Measurements from ENCODE around the gene TRAPPC12. TPM values are rescaled to one million over a fixed set of nuclear protein-coding genes. Genes with fewer than 3 reads are reported as not detected.
A peak's percentile ranks its signal among the peaks of the same experiment; 100 is the strongest.

TRAPPC12 gene
- total RNA-seq, 3 donors from 2014 or later (not counting 1 experiment from before 2014, with no cell fraction given) = 65.1 to 92.6 (median 86.7) TPM

DNA sequence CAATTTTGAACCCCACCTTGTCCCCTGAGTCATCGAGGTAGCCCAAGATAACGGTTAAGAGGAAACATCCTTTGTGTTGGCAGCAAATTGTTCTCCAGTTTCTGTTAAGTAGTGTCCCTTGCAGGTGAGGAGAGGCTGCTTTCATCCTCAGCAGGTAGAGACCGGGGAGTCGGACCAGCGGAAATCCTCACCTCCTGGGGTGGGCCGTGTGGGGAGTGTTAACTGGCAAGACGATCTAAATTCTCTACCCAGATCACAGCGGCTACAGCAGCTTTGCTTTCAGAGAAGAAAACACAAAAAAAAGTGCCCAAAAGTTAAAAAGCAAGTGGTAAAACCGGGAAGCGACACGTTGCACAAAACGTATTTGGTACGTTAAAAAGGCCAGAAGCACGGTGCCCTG, 76.6 kb downstream of the TRAPPC12 start:
- Histone ChIP-seq H3K36me3 (ENCODE audit: control insufficient read depth, insufficient read depth, low read length) (peaks cover 23% of the 10 kb centered on the region), H3K9me3 (ENCODE audit: control insufficient read depth, insufficient read depth, low read length) (no peaks in the 10 kb centered on the region), H3K27me3 (ENCODE audit: control insufficient read depth, insufficient read depth, low read length) (no peaks in the 10 kb centered on the region), H3K27ac (ENCODE audit: low read length) (no peak overlapping the region), H3K4me3 (ENCODE audit: low read length) (no peak overlapping the region), H3K4me1 (ENCODE audit: control insufficient read depth, insufficient read depth, low read length) (no peaks in the 10 kb centered on the region)
- Mint-ChIP-seq H3K4me3 (no peak overlapping the region), H3K36me3 (no peaks in the 10 kb centered on the region), H3K9me3 (no peaks in the 10 kb centered on the region), H3K27me3 (ENCODE audit: low read depth in 2 of 2) (no peaks in the 10 kb centered on the region), H3K27ac (no peak overlapping the region), H3K4me1 (peaks cover 0 to 2% of the 10 kb centered on the region in 2 donors)
- TF ChIP-seq, protein P1, sequence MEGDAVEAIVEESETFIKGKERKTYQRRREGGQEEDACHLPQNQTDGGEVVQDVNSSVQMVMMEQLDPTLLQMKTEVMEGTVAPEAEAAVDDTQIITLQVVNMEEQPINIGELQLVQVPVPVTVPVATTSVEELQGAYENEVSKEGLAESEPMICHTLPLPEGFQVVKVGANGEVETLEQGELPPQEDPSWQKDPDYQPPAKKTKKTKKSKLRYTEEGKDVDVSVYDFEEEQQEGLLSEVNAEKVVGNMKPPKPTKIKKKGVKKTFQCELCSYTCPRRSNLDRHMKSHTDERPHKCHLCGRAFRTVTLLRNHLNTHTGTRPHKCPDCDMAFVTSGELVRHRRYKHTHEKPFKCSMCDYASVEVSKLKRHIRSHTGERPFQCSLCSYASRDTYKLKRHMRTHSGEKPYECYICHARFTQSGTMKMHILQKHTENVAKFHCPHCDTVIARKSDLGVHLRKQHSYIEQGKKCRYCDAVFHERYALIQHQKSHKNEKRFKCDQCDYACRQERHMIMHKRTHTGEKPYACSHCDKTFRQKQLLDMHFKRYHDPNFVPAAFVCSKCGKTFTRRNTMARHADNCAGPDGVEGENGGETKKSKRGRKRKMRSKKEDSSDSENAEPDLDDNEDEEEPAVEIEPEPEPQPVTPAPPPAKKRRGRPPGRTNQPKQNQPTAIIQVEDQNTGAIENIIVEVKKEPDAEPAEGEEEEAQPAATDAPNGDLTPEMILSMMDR (IDR thresholded peaks at IDR 0.05) = no peak
- WGBS (ENCODE audit: insufficient coverage) = 93% methylated on average over 14 of the region's 14 CpGs
- intact Hi-C loops (cut with micrococcal nuclease) = no loop called here
- DNase-seq (no peak), ATAC-seq (no peak)

- DNase-seq (no peak), ATAC-seq (no peak)
- WGBS (ENCODE audit: insufficient coverage) = 94% methylated on average over 30 of the region's 30 CpGs
- H3K9me3 Mint-ChIP-seq = no peaks in the 10 kb centered on the region
- H3K27me3 ChIP-seq (ENCODE audit: control insufficient read depth, insufficient read depth, low read length) = no peaks in the 10 kb centered on the region
- TF ChIP-seq, protein P1 (IDR thresholded peaks at IDR 0.05) = no peak
- H3K4me3 ChIP-seq (ENCODE audit: low read length) = no peak overlapping the region
- peaks cover 20% of the 10 kb centered on the region for H3K36me3 ChIP-seq (ENCODE audit: control insufficient read depth, insufficient read depth, low read length)
- H3K36me3 Mint-ChIP-seq = no peaks in the 10 kb centered on the region
- no peak overlapping the region for H3K27ac Mint-ChIP-seq
- no peaks in the 10 kb centered on the region for H3K9me3 ChIP-seq (ENCODE audit: control insufficient read depth, insufficient read depth, low read length)
- intact Hi-C loops (cut with micrococcal nuclease) = no loop called here
- no peak overlapping the region for H3K27ac ChIP-seq (ENCODE audit: low read length)
- H3K4me3 Mint-ChIP-seq = no peak overlapping the region
- no peaks in the 10 kb centered on the region for H3K27me3 Mint-ChIP-seq (ENCODE audit: low read depth in 2 of 2)
- peaks cover 1 to 6% of the 10 kb centered on the region in 2 donors for H3K4me1 Mint-ChIP-seq
- peaks cover 4% of the 10 kb centered on the region for H3K4me1 ChIP-seq (ENCODE audit: control insufficient read depth, insufficient read depth, low read length)
Measured at GRCh38 chr2:3457524-3458395, 78.3 kb downstream of the TRAPPC12 start.

GRCh38 chr2:3458396-3459184, 79.1 kb downstream of the TRAPPC12 start:
- intact Hi-C loops (cut with micrococcal nuclease) = no loop called here
- TF ChIP-seq, protein P1 (IDR thresholded peaks at IDR 0.05) = no peak
- H3K9me3 ChIP-seq (ENCODE audit: control insufficient read depth, insufficient read depth, low read length) = no peaks in the 10 kb centered on the region
- H3K27ac ChIP-seq (ENCODE audit: low read length) = no peak overlapping the region
- no peak for DNase-seq
- peak overlapping the region in 1 of 2 donors; percentile 25 for H3K27ac Mint-ChIP-seq
- no peak for ATAC-seq
- no peaks in the 10 kb centered on the region for H3K36me3 Mint-ChIP-seq
- no peaks in the 10 kb centered on the region for H3K27me3 Mint-ChIP-seq (ENCODE audit: low read depth in 2 of 2)
- H3K4me3 ChIP-seq (ENCODE audit: low read length) = no peak overlapping the region
- no peak overlapping the region for H3K4me3 Mint-ChIP-seq
- H3K27me3 ChIP-seq (ENCODE audit: control insufficient read depth, insufficient read depth, low read length) = no peaks in the 10 kb centered on the region
- 95% methylated on average over 10 of the region's 10 CpGs for WGBS (ENCODE audit: insufficient coverage)
- no peaks in the 10 kb centered on the region for H3K9me3 Mint-ChIP-seq
- H3K4me1 ChIP-seq (ENCODE audit: control insufficient read depth, insufficient read depth, low read length) = peaks cover 4% of the 10 kb centered on the region
- H3K4me1 Mint-ChIP-seq = peaks cover 3 to 6% of the 10 kb centered on the region in 2 donors
- peaks cover 24% of the 10 kb centered on the region for H3K36me3 ChIP-seq (ENCODE audit: control insufficient read depth, insufficient read depth, low read length)

Measured in natural killer cell (primary cell).